HG03565 (cell line): ENCODE data around the gene OGDH.
"Not testable (repeated sequence)": the region's sequence is repeated elsewhere in the genome, so short reads cannot be mapped to it uniquely, and the experiment has no call there.

ENCODE experiments used
- ATAC-seq: cut with Tn5 transposase; IDR thresholded peaks from one replicate; pipeline ENCODE4 v1.9.1; 2021; ENCODE audit warnings: mild to moderate bottlenecking, moderate library complexity; ENCODE audit not compliant: unreplicated experiment

OGDH gene

GRCh38 chr7:44703921-44704320 is 97.5 kb downstream of the OGDH start:
- no peak for ATAC-seq

- no peak for ATAC-seq
Measured at GRCh38 chr7:44705434-44705833, 99.0 kb downstream of the OGDH start.

GRCh38 chr7:44706788-44707557 is 100.5 kb downstream of the OGDH start:
- ATAC-seq, result no peak

DNA sequence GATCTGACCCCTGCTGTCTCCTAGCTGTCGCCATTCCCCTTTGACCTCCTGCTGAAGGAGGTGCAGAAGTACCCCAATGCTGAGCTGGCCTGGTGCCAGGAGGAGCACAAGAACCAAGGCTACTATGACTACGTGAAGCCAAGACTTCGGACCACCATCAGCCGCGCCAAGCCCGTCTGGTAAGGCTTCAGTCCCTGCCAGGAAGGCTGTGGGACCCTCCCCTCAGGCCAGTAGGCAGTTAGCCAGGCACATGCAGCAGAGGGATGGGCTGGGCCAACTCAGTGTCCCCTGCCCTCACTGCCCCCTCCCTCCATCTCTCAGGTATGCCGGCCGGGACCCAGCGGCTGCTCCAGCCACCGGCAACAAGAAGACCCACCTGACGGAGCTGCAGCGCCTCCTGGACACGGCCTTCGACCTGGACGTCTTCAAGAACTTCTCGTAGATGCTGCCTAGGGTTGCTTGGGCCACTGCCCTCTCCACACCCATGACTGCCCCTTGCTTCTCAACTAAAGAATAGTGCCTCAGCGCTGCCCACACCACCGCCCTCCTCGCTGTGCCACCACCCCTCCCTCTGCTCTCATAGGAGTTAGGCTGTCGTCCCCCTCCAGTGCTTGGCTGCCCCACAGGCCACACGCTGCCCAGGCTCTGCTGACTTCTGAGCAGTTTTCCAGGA is 101.3 kb downstream of the OGDH start:
- ATAC-seq, result no peak

GRCh38 chr7:44709011-44709915 is 102.8 kb downstream of the OGDH start:
- ATAC-seq, result no peak

DNA sequence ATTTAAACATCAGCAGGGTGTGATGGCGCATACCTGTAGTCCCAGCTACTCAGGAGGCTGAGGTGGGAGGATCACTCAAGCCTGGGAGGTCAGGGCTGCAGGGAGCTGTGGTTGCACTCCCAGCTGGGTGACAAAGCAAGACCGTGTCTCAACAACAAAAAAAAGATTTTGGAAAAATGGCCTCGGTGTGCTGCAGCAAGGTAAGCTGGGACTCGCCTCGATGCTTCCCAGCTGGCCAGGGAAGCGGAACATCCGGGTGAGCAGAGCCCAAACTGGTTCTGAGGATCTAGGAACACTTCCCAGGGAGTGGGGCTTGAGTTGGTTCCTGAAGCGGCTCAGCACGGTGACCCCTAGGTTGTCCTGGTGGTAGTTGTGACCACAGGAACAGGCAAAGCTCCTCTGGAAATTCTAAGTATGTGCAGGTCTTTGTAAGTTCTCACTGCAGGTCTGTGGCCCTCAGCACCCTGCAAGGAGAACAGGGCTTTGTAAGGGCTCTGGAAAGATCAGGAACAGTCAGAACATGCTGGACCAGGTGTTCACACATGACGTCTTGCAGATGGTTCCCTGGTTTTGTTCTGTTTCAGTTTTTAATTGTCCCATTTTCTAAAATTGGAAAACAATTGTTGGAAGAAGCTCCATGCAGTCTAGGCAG is 103.6 kb downstream of the OGDH start:
- no peak for ATAC-seq

DNA sequence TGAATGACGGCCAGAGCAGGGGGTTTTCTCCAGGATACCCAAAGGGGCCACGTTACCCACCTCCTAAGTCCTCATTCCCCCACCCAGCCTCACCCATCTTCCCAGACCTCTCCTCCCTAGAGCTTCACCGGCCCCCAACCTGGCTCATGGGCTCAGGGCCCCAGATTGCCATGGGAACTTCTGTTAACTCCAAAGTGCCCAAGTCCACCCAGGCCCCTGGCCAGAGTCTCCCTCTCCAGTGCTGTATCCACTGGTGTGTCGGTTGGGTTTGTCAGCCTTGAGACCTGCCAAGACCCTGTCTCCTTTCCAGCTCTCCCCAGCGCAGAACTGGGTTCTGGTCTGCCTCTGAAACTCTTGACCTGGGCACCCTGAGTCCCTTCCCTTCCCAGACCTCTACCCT is 105.1 kb downstream of the OGDH start:
- ATAC-seq, result no peak

DNA sequence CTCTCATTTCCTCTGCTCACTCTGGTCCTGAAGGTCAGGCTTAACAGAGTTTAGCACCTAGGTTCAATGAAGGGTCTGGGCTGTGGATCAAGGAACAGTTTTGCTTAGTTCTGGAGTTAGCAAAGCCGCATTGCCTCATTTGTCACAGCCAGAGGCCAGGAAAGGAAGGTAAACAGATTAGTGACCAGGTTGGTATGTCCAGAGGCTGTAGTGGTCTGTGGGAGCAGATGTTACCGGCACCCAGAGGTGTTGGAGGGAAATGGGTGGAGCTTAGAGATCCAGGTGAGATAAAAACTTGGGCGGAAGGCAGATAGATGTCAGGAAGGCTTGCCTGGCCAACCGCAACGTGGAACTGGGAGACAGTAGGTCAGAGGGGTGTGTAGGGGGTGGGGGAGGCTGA is 105.6 kb downstream of the OGDH start:
- no peak for ATAC-seq

- ATAC-seq, result no peak
Measured at GRCh38 chr7:44713141-44713540, 106.7 kb downstream of the OGDH start.

- no peak for ATAC-seq
Measured at GRCh38 chr7:44713680-44714335, 107.4 kb downstream of the OGDH start.

- no peak for ATAC-seq
Measured at GRCh38 chr7:44716205-44716604, 109.8 kb downstream of the OGDH start.

DNA sequence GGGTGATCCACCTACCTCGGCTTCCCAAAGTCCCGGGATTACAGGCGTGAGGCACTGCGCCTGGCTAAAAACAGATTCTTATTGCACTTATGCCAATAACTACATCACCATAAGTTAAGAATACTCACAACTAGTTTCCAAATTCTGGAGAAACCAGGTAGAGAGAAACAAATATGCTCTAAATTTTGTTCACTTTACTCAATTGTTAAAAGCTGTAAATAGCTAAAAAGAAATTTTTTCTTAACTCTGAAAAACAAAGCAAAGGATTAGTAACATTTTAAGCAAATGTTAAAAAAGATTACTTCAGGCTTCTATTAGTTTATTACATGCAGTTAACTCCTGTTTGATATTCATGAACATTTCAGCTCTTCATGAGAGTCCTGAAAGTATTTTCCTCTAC is 113.9 kb downstream of the OGDH start:
- ATAC-seq, result no peak

DNA sequence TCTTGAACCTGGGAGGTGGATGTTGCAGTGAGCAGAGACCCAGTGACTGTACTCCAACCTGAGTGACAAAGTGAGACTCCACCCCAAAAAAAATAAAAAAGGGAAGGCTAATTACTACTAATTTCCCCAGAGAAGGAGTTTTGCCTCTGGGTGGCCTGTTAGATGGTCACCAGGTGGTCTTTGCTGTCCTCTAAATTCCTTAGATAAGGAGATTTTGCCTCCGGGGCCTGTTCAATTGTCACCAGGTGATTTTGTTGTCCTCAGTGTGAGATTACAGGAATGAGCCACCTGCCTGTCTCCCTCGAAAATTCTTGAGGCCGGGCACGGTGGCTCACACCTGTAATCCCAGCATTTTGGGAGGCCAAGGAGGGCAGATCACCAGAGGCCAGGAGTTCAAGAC is 117.8 kb downstream of the OGDH start:
- no peak for ATAC-seq

DNA sequence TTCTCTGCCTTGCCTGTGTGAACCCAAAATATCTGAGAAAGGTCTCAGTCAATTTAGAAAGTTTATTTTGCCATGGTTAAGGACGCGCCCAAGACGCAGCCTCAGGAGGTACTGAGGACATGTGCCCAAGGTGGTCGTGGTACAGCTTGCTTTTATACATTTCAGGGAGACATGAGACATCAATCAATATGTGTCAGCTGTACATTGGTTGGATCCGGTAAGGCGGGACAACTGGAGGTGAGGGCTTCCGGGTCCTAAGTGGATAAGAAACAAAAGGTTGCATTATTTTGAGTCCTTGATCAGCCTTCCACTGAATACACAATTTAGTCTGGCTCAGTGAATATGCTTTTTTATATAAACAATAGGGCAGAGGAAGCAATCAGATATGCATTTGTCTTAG is 119.8 kb downstream of the OGDH start:
- not testable (repeated sequence) for ATAC-seq

- ATAC-seq, result no peak
Measured at GRCh38 chr7:44727158-44727936, 120.9 kb downstream of the OGDH start.

DNA sequence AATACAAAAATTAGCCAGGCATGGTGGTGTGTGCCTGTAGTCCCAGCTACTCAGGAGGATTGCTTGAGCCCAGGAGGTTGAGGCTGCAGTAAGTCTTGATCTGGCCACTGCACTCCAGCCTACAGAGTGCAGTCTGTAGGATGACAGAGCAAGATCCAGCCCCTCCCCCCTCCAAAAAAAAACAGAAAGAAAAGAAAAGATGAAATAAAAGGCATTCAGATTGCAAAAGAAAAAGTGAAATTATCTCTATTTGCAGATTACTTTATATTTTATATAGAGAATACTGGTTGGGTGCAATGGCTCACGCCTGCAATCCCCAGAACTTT is 121.5 kb downstream of the OGDH start:
- no peak for ATAC-seq

DNA sequence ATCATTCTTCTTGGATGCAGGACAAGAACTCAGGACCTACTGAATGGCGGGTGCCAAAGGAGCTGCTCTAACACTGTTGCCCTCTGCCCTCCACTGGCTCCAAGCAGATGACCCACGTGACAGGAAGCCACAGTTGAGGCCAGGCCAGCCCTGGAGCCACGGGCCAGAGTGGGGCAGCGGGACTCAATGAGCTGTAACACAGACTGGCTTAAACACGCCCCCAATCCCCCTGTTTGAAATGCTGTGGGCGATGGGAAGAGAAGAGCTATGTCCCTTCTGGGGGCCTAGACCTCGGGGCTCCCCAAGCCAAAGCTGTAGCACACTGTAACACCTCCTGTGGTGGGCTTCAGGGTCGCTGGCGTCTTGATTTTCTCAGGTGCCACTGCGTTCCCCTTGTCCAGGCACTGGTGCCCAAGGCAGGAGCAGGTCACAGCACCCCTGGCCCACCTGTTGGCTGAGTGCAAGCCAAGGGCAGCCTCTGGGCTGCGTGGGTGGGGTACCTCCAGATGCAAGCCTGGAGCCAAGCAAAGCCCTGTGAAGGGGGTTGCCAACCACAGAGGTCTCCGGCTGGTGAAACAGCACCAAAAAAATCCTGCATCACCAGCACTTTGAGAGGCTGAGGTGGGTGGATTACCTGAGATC is 123.6 kb downstream of the OGDH start:
- ATAC-seq, result no peak

DNA sequence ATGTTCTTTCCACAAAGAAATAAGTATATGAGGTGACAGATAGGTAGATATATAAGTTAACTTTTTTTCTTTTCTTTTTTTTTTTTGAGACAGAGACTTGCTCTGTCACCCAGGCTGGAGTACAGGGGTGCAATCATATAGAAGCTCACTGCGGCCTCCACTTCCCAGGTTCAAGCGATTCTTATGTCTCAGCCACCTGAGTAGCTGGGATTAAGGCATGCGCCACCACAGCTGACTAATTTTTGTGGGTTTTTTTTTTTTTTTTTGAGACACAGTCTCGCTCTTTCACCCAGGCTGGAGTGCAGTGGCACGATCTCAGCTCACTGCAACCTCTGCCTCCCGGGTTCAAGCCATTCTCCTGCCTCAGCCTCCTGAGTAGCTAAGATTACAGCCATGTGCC is 126.5 kb downstream of the OGDH start:
- not testable (repeated sequence) for ATAC-seq

DNA sequence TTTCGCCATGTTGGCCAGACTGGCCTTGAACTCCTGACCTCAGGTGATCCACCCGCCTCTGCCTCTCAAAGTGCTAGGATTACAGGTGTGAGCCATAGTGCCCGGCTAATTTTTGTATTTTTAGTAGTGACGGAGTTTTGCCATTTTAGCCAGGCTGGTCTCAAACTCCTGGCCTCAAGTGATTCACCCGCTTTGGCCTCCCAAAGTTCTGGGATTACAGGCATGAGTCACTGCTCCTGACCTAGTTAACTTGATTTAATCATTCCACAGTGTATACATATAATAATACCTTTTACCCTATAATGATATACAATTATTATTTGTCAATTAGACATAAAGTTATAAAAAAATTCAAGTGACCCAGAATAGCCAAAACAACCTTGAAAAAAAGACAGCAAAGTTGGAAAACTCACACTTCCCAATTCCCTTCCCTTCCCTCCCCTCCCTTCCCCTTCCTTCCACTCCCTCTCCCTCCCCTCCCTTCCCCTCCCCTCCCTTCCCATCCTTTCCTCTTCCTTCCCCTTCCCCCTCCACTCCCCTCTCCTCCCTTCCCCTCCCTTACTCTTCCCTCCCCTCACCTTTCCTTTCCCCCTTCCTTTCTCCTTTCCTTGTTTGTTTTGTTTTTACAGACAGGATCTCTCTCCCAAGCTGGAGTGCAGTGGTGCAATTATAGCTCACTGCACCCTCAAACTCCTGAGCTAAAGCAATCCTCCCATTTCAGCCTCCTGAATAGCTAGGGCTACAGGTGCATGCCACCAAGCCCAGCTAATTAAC is 127.5 kb downstream of the OGDH start:
- ATAC-seq, result no peak
